Left lobe of liver (tissue), 2 donors: Measurements from ENCODE around the gene DYRK1B. TPM values are rescaled to one million over a fixed set of nuclear protein-coding genes. Genes with fewer than 3 reads are reported as not detected.
A peak's percentile ranks its signal among the peaks of the same experiment; 100 is the strongest.
"Not testable (repeated sequence)": the region's sequence is repeated elsewhere in the genome, so short reads cannot be mapped to it uniquely, and the experiment has no call there.

ENCODE experiments used
- ATAC-seq: fragments of 200-7000 bp; cut with Tn5 transposase; one replicate; pipeline ENCODE4 v1.9.1; 2020; ENCODE audit warnings: mild to moderate bottlenecking, moderate library complexity
- DNase-seq: peaks from one replicate; pipeline ENCODE4 v3.0.0-alpha.2; 2020; ENCODE audit warnings: low spot score
- total RNA-seq: library from RNA; stranded (reverse); gene quantifications from one replicate; pipeline ENCODE4 v1.2.1, GENCODE V29; 2021
- donor health status: DM: no; HTN: no; CAD: no; lungs with moderate emphysema.
- donor health status: DM: no; HTN: yes; CAD: no.

DYRK1B gene
- 5.5 TPM for total RNA-seq

GRCh38 chr19:39833464-39834286, at the start of gene DYRK1B:
Gene DYRK1B (minus strand): TSS chr19:39834162. CDS start chr19:39831867, 2,295 bp downstream.
- DNase-seq (peak; percentile 97), ATAC-seq (peak; percentile 91)

- not testable (repeated sequence) for DNase-seq, ATAC-seq
Observed at GRCh38 chr19:39882645-39883044, 48.7 kb upstream of the DYRK1B start.

- not testable (repeated sequence) for DNase-seq
- peak; percentile 82 for ATAC-seq
Observed at GRCh38 chr19:39881495-39882110, 47.6 kb upstream of the DYRK1B start.

- not testable (repeated sequence) for ATAC-seq, DNase-seq
Observed at GRCh38 chr19:39880241-39880640, 46.3 kb upstream of the DYRK1B start.

- not testable (repeated sequence) for DNase-seq, ATAC-seq
Observed at GRCh38 chr19:39879796-39880195, 45.8 kb upstream of the DYRK1B start.

- not testable (repeated sequence) for DNase-seq, ATAC-seq
Observed at GRCh38 chr19:39878866-39879265, 44.9 kb upstream of the DYRK1B start.

- DNase-seq (no peak), ATAC-seq (no peak)
Observed at GRCh38 chr19:39878398-39878797, 44.4 kb upstream of the DYRK1B start.

- not testable (repeated sequence) for DNase-seq, ATAC-seq
Observed at GRCh38 chr19:39877982-39878381, 44.0 kb upstream of the DYRK1B start.

GRCh38 chr19:39877488-39877887, 43.5 kb upstream of the DYRK1B start:
- ATAC-seq, DNase-seq: not testable (repeated sequence)

GRCh38 chr19:39876486-39876885, 42.5 kb upstream of the DYRK1B start:
- ATAC-seq, DNase-seq: not testable (repeated sequence)

GRCh38 chr19:39875401-39875864, 41.5 kb upstream of the DYRK1B start:
- DNase-seq, ATAC-seq: not testable (repeated sequence)

- no peak for ATAC-seq
- no peak for DNase-seq
Observed at GRCh38 chr19:39874404-39874803, 40.4 kb upstream of the DYRK1B start.

- DNase-seq = no peak
- ATAC-seq = no peak
Observed at GRCh38 chr19:39873385-39873784, 39.4 kb upstream of the DYRK1B start.

- ATAC-seq (no peak), DNase-seq (no peak)
Observed at GRCh38 chr19:39871886-39872866, 38.2 kb upstream of the DYRK1B start.

GRCh38 chr19:39871362-39871761, 37.4 kb upstream of the DYRK1B start:
- ATAC-seq (no peak), DNase-seq (no peak)

GRCh38 chr19:39870171-39870971, 36.4 kb upstream of the DYRK1B start:
- DNase-seq (no peak), ATAC-seq (no peak)

- DNase-seq (no peak), ATAC-seq (no peak)
Observed at GRCh38 chr19:39867952-39868351, 34.0 kb upstream of the DYRK1B start.

- DNase-seq (no peak), ATAC-seq (no peak)
Observed at GRCh38 chr19:39867133-39867532, 33.2 kb upstream of the DYRK1B start.

GRCh38 chr19:39865953-39866352, 32.0 kb upstream of the DYRK1B start:
- DNase-seq (no peak), ATAC-seq (no peak)

- ATAC-seq = no peak
Observed at GRCh38 chr19:39865186-39865585, 31.2 kb upstream of the DYRK1B start.

More at GRCh38 chr19:39865186-39865585, 31.2 kb upstream of the DYRK1B start:
- no peak for DNase-seq
